ENCODE measurements around the gene OR2M2.

OR2M2 gene

GRCh38 chr1:248174521-248174920, at the start of gene OR2M2:
TSS of gene OR2M2 (plus strand) at chr1:248174821. CDS start at chr1:248179986, 5,165 bp downstream.
- no peak within 1 kb of the TSS for H3K27ac Mint-ChIP-seq
- H3K4me3 Mint-ChIP-seq, result no peak within 1 kb of the TSS
- no peaks in the 10 kb centered on the region for H3K27me3 Mint-ChIP-seq
- H3K36me3 Mint-ChIP-seq, result no peaks in the 10 kb centered on the region
- H3K9me3 Mint-ChIP-seq, result no peaks in the 10 kb centered on the region
- no peaks in the 10 kb centered on the region for H3K4me1 Mint-ChIP-seq

GRCh38 chr1:248127653-248128052, 47.0 kb upstream of the OR2M2 start:
- Mint-ChIP-seq H3K4me3 (no peak overlapping the region), H3K27ac (no peak overlapping the region), H3K9me3 (peaks cover 10% of the 10 kb centered on the region), H3K27me3 (no peaks in the 10 kb centered on the region), H3K4me1 (no peaks in the 10 kb centered on the region), H3K36me3 (no peaks in the 10 kb centered on the region)

GRCh38 chr1:248136811-248137210, 37.8 kb upstream of the OR2M2 start:
- no peaks in the 10 kb centered on the region for H3K4me1 Mint-ChIP-seq
- no peak overlapping the region for H3K4me3 Mint-ChIP-seq
- H3K36me3 Mint-ChIP-seq, result no peaks in the 10 kb centered on the region
- H3K9me3 Mint-ChIP-seq, result peaks cover 7% of the 10 kb centered on the region
- peaks cover 1% of the 10 kb centered on the region for H3K27me3 Mint-ChIP-seq
- no peak overlapping the region for H3K27ac Mint-ChIP-seq

- Mint-ChIP-seq H3K36me3 (no peaks in the 10 kb centered on the region), H3K27me3 (no peaks in the 10 kb centered on the region), H3K27ac (no peak overlapping the region), H3K4me3 (no peak overlapping the region), H3K4me1 (no peaks in the 10 kb centered on the region), H3K9me3 (peaks cover 4% of the 10 kb centered on the region)
Observed at GRCh38 chr1:248140846-248141245, 33.8 kb upstream of the OR2M2 start.

GRCh38 chr1:248143311-248143710, 31.3 kb upstream of the OR2M2 start:
- Mint-ChIP-seq H3K36me3 (no peaks in the 10 kb centered on the region), H3K9me3 (peaks cover 16% of the 10 kb centered on the region), H3K4me1 (no peaks in the 10 kb centered on the region), H3K4me3 (no peak overlapping the region), H3K27me3 (no peaks in the 10 kb centered on the region), H3K27ac (no peak overlapping the region)

GRCh38 chr1:248144513-248145198, 30.0 kb upstream of the OR2M2 start, which contains the start of gene OR2M5:
TSS of gene OR2M5 (plus strand) at chr1:248145148. CDS start at chr1:248145148, 0 bp downstream.
- Mint-ChIP-seq H3K4me3 (no peak within 1 kb of the TSS), H3K27me3 (no peaks in the 10 kb centered on the region), H3K4me1 (no peaks in the 10 kb centered on the region), H3K27ac (no peak within 1 kb of the TSS), H3K36me3 (no peaks in the 10 kb centered on the region), H3K9me3 (peaks cover 21% of the 10 kb centered on the region)

GRCh38 chr1:248152056-248152827, 22.4 kb upstream of the OR2M2 start:
- Mint-ChIP-seq H3K27ac (no peak overlapping the region), H3K36me3 (no peaks in the 10 kb centered on the region), H3K4me1 (no peaks in the 10 kb centered on the region), H3K4me3 (no peak overlapping the region), H3K27me3 (peaks cover 3% of the 10 kb centered on the region), H3K9me3 (peaks cover 15% of the 10 kb centered on the region)

- Mint-ChIP-seq H3K27me3 (peaks cover 3% of the 10 kb centered on the region), H3K9me3 (no peaks in the 10 kb centered on the region), H3K27ac (no peak overlapping the region), H3K4me3 (no peak overlapping the region), H3K36me3 (no peaks in the 10 kb centered on the region), H3K4me1 (no peaks in the 10 kb centered on the region)
Observed at GRCh38 chr1:248155927-248156326, 18.7 kb upstream of the OR2M2 start.

- Mint-ChIP-seq H3K36me3 (no peaks in the 10 kb centered on the region), H3K4me1 (no peaks in the 10 kb centered on the region)
Observed at GRCh38 chr1:248158758-248159157, 15.9 kb upstream of the OR2M2 start.

GRCh38 chr1:248164031-248164430, 10.6 kb upstream of the OR2M2 start:
- no peaks in the 10 kb centered on the region for H3K9me3 Mint-ChIP-seq
- no peaks in the 10 kb centered on the region for H3K27me3 Mint-ChIP-seq
- no peaks in the 10 kb centered on the region for H3K36me3 Mint-ChIP-seq
- no peak overlapping the region for H3K4me3 Mint-ChIP-seq
- H3K4me1 Mint-ChIP-seq, result no peaks in the 10 kb centered on the region
- no peak overlapping the region for H3K27ac Mint-ChIP-seq

More at GRCh38 chr1:248158758-248159157, 15.9 kb upstream of the OR2M2 start:
- Mint-ChIP-seq H3K9me3 (no peaks in the 10 kb centered on the region), H3K27ac (no peak overlapping the region), H3K4me3 (no peak overlapping the region), H3K27me3 (no peaks in the 10 kb centered on the region)

GRCh38 chr1:248165186-248165585, 9.4 kb upstream of the OR2M2 start:
- no peak overlapping the region for H3K4me3 Mint-ChIP-seq
- no peak overlapping the region for H3K27ac Mint-ChIP-seq
- H3K36me3 Mint-ChIP-seq, result no peaks in the 10 kb centered on the region
- no peaks in the 10 kb centered on the region for H3K4me1 Mint-ChIP-seq
- no peaks in the 10 kb centered on the region for H3K9me3 Mint-ChIP-seq
- H3K27me3 Mint-ChIP-seq, result no peaks in the 10 kb centered on the region

- no peaks in the 10 kb centered on the region for H3K4me1 Mint-ChIP-seq
- peaks cover 13% of the 10 kb centered on the region for H3K9me3 Mint-ChIP-seq
- no peaks in the 10 kb centered on the region for H3K36me3 Mint-ChIP-seq
- H3K27ac Mint-ChIP-seq, result no peak overlapping the region
- peaks cover 4% of the 10 kb centered on the region for H3K27me3 Mint-ChIP-seq
- no peak overlapping the region for H3K4me3 Mint-ChIP-seq
Observed at GRCh38 chr1:248183996-248184395, 9.4 kb downstream of the OR2M2 start.

- H3K36me3 Mint-ChIP-seq, result no peaks in the 10 kb centered on the region
- no peaks in the 10 kb centered on the region for H3K4me1 Mint-ChIP-seq
- H3K9me3 Mint-ChIP-seq, result peaks cover 14% of the 10 kb centered on the region
- H3K27ac Mint-ChIP-seq, result no peak overlapping the region
- H3K27me3 Mint-ChIP-seq, result peaks cover 8% of the 10 kb centered on the region
- no peak overlapping the region for H3K4me3 Mint-ChIP-seq
Observed at GRCh38 chr1:248187363-248187762, 12.7 kb downstream of the OR2M2 start.

GRCh38 chr1:248189026-248189425, 14.4 kb downstream of the OR2M2 start:
- Mint-ChIP-seq H3K27me3 (peaks cover 8% of the 10 kb centered on the region), H3K9me3 (peaks cover 14% of the 10 kb centered on the region), H3K27ac (no peak overlapping the region), H3K4me3 (no peak overlapping the region), H3K4me1 (no peaks in the 10 kb centered on the region), H3K36me3 (no peaks in the 10 kb centered on the region)

- Mint-ChIP-seq H3K4me3 (no peak overlapping the region), H3K9me3 (peaks cover 7% of the 10 kb centered on the region), H3K36me3 (no peaks in the 10 kb centered on the region)
Observed at GRCh38 chr1:248194117-248194516, 19.5 kb downstream of the OR2M2 start.

GRCh38 chr1:248196965-248197364, 22.3 kb downstream of the OR2M2 start, which contains the start of gene OR2M3:
TSS of gene OR2M3 (plus strand) at chr1:248197265. CDS start at chr1:248203068, 5,803 bp downstream.
- Mint-ChIP-seq H3K4me3 (no peak within 1 kb of the TSS), H3K27ac (no peak within 1 kb of the TSS), H3K4me1 (no peaks in the 10 kb centered on the region), H3K27me3 (no peaks in the 10 kb centered on the region), H3K36me3 (no peaks in the 10 kb centered on the region), H3K9me3 (peaks cover 2% of the 10 kb centered on the region)

More at GRCh38 chr1:248194117-248194516, 19.5 kb downstream of the OR2M2 start:
- Mint-ChIP-seq H3K27me3 (peaks cover 3% of the 10 kb centered on the region), H3K27ac (no peak overlapping the region), H3K4me1 (no peaks in the 10 kb centered on the region)
